Renal cortex interstitium (tissue), 11 donors: ENCODE measurements around the gene RFESD. TPM values are rescaled to one million over a fixed set of nuclear protein-coding genes. Genes with fewer than 3 reads are reported as not detected.

Experiments used
- DNase-seq, 11 donors: peaks; one replicate each; pipeline ENCODE4 v3.0.0-alpha.2; 2013; ENCODE audit warnings: low read depth in 9 of 11, low spot score in 4 of 11; ENCODE audit errors: extremely low read depth in 1 of 11
- polyA plus RNA-seq, 3 donors: library from polyadenylated mRNA; unstranded; fragments of 120-200 nt; gene quantifications; one replicate each; pipeline ENCODE4 v1.2.1, GENCODE V29; 2013; ENCODE audit not compliant: insufficient read length in 3 of 3

The RFESD gene
- polyA plus RNA-seq, 3 donors: 4.1 to 5.8 (median 4.8) TPM

GRCh38 chr5:95649842-95650620 lies 3.5 kb downstream of the RFESD start:
- no peak for DNase-seq

- no peak for DNase-seq
These were observed 6.3 kb downstream of the RFESD start for GRCh38 chr5:95652849-95653248.

- no peak for DNase-seq
These were observed 7.6 kb downstream of the RFESD start for GRCh38 chr5:95654196-95654595.

- DNase-seq: no peak
These were observed 9.0 kb downstream of the RFESD start for GRCh38 chr5:95655575-95655974.

- no peak for DNase-seq
These were observed 13.5 kb downstream of the RFESD start for GRCh38 chr5:95660060-95660459.

GRCh38 chr5:95662946-95663345 lies 16.4 kb downstream of the RFESD start:
- no peak for DNase-seq

GRCh38 chr5:95664204-95664786 lies 17.7 kb downstream of the RFESD start:
- DNase-seq: peak in 8 of 11 donors; percentile 16 to 61 (median 34)

GRCh38 chr5:95667061-95667618 lies 20.6 kb downstream of the RFESD start:
- no peak for DNase-seq

- no peak for DNase-seq
These were observed 21.1 kb downstream of the RFESD start for GRCh38 chr5:95667678-95668077.

- DNase-seq: no peak
These were observed 21.6 kb downstream of the RFESD start for GRCh38 chr5:95668216-95668615.

- no peak for DNase-seq
These were observed 22.2 kb downstream of the RFESD start for GRCh38 chr5:95668728-95669127.

GRCh38 chr5:95669540-95669939 lies 23.0 kb downstream of the RFESD start:
- no peak for DNase-seq

GRCh38 chr5:95669985-95670384 lies 23.4 kb downstream of the RFESD start:
- no peak for DNase-seq

- no peak for DNase-seq
These were observed 24.0 kb downstream of the RFESD start for GRCh38 chr5:95670568-95670967.

- DNase-seq: no peak
These were observed 25.2 kb downstream of the RFESD start for GRCh38 chr5:95671826-95672225.

- no peak for DNase-seq
These were observed 26.1 kb downstream of the RFESD start for GRCh38 chr5:95672641-95673040.

- no peak for DNase-seq
These were observed 26.5 kb downstream of the RFESD start for GRCh38 chr5:95673081-95673480.

- no peak for DNase-seq
These were observed 36.3 kb downstream of the RFESD start, which contains the start of gene SPATA9 for GRCh38 chr5:95682891-95683290. TSS of gene SPATA9 (minus strand) at chr5:95682991. CDS start at chr5:95682854, 137 bp downstream.

- DNase-seq: no peak
These were observed 37.8 kb downstream of the RFESD start for GRCh38 chr5:95684361-95684760.

GRCh38 chr5:95686651-95687050 lies 40.1 kb downstream of the RFESD start:
- no peak for DNase-seq
